NCI-H226 (cell line): Measurements from ENCODE around the gene NAB1.
"Not testable (repeated sequence)": the region's sequence is repeated elsewhere in the genome, so short reads cannot be mapped to it uniquely, and the experiment has no call there.

Experiments used
- DNase-seq: peaks from one replicate; pipeline ENCODE4 v3.0.0-alpha.2; 2015

The NAB1 gene, protein sequence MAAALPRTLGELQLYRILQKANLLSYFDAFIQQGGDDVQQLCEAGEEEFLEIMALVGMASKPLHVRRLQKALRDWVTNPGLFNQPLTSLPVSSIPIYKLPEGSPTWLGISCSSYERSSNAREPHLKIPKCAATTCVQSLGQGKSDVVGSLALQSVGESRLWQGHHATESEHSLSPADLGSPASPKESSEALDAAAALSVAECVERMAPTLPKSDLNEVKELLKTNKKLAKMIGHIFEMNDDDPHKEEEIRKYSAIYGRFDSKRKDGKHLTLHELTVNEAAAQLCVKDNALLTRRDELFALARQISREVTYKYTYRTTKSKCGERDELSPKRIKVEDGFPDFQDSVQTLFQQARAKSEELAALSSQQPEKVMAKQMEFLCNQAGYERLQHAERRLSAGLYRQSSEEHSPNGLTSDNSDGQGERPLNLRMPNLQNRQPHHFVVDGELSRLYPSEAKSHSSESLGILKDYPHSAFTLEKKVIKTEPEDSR

DNA sequence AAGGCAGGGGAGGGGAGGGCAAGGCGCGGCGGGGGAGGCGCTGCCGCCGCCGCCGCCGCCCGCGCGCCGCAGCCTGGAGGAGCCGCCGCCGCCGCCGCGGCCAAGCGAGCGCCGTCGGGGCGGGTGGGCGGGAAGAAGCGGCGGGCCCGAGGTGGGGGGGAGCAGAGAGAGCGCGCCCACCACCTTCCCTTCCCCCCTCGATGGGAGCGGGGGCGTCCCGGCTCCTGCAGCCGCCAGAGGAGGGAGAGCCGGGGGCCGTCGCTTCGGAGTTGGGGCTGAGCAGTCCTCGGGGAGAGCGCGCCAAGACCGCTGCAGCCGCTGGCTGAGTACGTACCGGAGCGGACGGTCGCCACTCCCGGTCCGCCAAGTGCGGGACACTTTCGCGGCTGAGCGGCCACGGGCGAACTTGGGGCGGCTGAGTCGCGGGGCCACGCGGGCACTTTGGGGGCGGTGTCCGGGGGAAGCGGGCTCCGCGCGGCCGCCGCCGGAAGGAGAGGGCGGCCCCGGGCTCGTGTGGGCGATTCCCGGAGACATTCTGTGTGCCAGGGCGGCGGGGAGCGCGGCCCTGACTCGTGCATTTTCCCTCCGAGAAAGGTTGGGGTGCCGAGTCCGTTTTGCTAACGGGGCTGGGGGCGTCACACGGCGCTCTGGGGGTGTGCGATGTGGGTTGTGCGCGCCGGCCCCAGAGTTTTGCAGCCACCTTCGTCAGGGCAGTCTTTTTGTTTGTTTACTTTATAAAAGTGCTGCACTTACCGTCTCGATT lies at the start of gene NAB1:
TSS of gene NAB1 (plus strand) at position 49 of the 763 bp plus-strand sequence. CDS start 10,094 bp downstream, outside the sequence.
- no peak for DNase-seq

DNA sequence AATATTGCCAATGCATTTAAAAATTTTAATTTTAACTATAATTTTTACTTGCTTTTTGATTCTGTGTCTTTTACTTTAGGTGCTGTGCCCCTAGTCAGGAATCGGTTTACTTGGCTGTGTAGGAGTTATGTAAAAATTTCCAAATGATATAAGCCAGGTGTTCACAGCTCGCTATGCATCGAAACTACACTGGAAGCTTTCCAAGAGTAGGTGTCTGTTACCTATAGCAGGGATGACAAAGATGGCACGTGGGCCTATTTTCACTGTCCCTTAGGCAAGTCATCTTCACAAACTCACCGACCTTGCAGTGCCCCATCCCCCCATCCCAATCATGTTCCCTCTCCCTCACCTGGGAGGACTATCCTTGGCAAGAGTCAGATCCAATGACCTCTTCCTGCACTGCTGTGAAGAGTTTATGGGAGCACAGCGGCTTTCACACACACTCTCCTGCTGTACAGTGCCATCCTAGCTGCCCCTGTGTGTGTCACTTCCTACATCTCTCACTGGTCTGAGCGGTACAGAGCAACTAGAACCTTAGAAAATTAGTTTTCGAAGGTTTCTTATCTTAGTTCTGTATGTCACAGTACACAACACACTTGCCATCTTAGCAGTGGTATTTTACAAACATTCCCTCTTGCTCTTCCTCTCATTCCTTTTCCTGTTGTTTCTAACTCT lies 49.2 kb upstream of the NAB1 start:
- DNase-seq: no peak

DNA sequence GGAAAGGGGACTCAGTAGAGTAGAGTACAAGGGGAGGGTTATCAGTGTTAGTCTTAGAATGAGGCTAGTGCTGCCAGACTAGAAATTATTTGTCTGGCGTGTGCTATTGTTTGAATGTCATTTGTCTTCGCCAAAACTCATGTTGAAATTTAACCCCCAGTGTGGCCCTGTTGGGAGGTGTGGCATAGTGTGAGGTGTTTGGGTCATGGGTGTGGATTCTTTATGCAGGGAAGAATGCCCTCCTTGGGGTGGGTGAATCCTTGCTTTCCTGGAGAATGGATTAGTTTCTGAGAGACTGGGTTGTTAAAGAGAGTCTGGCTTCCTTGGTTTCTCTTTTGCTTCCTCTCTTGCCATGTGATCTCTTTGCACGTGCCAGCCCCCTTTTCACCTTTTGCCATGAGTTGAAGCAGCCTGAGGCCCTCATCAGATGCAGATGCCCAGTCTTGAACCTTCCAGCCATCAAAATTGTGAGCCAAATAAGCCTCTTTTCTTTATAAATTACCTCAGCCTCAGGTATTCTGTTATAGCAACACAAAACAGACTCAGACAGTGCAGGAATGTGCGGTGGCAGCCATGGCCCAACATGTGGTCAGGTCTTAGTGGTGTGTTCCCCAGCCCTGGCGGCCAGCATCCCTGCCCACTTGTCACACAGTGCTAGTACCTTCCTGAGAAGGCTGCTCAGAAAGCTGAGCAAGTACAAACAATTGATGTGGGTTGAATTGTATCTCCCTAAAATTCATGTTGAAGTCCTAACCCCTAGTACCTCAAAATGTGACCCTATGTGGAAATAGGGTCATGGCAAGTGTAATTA lies 48.4 kb upstream of the NAB1 start:
- DNase-seq: peak; percentile 12

DNA sequence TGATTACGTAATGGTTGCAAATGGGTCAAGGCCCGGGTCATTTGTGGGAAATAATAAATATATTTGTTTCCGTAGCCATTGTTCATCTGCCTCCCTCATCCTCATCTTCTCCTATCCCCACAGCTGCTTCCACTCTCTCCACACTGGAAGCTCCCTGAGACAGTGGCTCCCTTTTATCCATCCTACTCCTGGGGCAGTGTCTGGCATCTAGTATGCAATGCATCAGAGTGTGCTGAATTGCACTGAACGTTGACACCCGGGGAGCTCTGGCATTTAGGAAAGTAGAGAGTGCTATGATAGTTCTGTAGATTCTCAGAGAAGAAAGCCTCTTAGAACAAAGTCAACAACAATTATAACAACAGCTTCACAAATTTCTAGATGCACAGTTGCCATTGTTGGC lies 45.5 kb upstream of the NAB1 start:
- no peak for DNase-seq

DNA sequence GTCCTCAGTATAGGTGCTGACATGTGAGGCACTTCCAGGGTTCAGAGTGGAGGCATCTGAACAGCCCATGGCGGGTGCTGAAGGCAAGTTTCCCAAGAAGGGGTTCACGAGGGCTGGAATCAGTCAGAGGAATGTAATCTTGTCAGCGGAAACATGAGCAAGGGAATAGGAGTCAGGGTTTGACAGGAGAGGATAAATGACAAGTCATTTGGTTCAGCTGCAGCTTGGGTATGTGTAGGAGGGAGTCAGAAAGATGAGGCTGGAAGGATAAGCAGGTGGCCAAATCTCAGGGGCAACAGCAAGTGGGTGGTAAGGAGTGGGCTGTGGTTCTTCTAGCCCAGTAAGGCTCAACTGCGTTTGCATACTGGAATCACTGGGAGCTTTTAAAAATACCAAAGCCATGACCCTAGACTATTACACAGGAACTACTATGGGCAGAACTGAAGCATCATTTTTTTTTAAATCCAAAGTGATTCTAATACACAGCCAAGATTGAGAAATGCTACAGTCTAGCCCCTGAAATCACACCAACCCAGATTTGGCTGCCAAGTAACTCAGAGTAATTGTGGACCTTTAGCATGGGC lies 41.8 kb upstream of the NAB1 start:
- peak; percentile 100 for DNase-seq

DNA sequence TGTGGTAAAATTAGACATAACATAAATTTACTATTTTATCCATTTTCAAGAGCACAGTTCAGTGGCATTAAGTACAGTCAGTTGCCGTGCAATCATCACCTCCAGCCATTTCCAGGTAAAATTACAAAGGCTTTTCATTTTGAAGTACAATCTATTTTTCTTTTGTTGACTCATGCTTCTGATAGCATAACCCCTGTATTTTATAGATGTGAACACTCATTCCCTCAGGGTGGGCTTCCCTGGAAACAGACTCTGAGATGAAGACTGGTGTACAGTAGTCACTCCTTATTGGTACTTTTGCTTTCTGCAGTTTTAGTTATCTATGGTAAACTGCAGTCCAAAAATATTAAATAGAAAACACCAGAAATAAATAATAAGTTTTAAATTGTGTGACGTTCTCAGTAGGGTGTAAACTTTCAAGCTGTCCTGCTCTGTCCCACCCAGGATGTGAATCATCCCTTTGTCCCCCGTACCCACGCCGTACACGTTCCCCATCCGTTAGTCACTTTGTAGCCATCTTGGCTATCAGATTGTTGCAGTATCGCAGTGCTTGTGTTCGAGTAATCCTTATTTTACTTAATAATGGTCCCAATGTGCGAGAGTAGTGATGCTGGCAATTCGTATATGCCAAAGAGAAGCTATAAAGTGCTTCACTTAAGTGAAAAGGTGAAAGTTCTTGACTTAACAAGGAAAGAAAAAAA lies 41.1 kb upstream of the NAB1 start:
- DNase-seq: peak; percentile 75

DNA sequence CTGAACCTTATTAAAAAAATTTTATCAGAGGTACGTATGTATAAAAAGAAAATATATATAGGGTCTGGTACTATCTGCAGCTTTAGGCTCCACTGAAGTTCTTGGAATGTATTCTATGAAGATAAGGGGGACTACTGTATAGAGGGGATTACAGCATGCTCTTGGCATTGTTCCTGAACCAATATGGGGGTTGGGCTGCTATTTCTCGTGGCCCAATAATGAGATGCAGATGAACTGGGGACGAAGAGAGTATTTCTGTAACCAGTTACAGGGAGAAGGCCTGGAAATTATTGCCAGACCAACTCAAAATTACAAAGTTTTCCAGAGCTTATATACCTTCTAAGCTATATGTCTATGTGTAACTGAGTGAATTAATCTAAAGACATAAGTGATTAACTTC lies 40.0 kb upstream of the NAB1 start:
- DNase-seq: not testable (repeated sequence)

DNA sequence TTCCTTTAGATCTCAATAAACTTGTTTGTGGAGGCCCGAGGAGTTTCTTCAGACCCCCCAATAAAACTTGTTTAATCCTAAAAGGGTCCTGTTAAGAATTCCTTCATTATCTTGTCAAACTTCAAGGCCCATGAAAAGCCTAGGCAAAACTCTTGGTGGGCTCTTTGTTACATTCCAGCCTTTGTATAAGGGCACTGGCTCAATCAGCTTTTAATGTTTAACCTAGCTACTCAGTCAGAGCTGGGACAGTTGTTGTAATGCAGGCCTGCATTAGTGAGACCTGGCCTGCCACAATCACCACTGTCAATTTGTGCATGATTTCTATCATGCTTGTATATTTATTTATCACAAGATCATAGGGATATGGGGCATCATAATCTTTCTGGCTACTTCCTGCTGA lies 39.5 kb upstream of the NAB1 start:
- not testable (repeated sequence) for DNase-seq

DNA sequence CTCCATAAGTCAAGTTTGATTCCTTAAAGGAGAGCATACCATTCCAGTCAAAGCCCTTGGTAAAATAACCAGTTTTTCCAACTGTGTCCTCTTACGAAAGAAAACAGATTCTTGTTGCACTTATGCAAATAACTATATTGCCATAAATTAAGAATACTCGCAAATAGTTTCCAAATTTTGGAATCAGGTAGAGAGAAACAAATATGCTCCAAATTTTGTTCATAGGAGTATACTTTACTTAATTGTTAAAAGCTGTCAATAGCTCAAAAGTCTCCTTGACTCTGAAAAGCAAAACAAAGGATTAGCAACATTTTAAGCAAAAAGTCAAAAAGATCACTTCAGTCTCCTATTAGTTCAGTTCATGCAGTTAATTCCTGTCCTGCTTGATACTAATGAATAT lies 38.4 kb upstream of the NAB1 start:
- not testable (repeated sequence) for DNase-seq

DNA sequence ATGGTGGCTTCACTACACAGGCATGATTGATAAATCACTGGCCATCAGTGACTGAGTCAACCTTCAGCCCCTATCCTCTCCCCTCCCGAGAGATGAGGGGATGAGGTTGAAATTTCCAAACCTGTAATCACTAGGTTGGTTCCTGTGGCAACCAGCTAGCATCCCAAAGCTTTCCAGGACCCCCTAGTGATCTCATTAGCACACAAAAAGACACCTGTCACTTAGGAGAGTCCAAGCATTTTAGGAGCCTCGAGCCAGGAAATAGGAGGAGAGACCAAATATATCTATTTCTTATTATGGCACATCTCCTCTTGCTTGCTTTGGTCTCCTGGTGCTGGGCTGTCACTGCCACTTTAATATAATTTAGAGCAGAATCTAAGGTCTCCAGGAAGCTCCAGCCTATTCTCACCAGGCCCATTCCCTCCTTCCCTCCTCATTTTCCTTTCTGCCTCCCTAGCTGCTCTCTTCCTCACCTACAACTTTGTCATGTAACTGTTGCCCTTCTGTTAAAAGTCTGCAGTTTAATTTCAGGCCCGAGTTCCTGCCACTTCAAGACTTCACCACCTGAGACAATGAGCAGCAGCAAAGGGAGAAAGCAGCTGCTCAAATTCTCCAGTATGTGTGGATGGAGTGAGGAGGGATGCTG lies 33.2 kb upstream of the NAB1 start:
- DNase-seq: no peak

DNA sequence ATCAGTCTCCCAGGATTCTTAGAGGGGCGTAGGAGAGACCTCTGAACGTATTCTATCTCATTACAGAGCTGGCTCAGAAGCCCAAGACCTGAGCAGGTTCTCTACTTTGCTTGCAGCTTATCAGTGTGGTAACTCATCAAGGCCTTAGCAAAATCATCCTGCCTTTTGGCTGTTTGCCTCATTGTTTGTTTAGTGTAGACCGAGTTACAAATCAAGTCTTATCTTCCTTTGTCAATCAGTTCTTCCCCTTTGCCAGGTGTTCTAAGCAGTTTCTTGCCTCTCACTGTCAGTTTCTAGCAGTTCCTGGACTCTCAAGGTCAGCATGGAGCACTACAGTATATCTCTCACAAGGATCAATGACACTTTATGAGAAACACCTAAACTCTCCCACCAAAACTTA lies 30.9 kb upstream of the NAB1 start:
- no peak for DNase-seq

DNA sequence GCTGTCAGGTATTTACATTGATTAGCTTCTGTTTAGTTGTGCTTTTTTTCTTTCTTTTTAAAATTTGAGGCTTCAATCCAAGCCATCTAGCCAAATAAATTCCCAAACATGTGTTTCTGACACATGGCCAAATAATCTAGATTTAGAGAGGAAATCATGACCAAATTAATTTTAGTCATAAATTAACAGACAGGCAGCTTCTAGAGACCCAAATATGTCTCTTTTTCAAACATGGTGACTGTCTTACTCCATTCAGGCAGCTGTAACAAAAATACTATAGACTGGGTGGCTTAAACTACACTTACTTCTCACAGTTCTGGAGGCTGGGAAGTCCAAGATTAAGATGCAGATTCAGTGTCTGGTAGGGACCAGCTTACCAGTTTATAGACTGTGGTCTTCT lies 23.2 kb upstream of the NAB1 start:
- no peak for DNase-seq

DNA sequence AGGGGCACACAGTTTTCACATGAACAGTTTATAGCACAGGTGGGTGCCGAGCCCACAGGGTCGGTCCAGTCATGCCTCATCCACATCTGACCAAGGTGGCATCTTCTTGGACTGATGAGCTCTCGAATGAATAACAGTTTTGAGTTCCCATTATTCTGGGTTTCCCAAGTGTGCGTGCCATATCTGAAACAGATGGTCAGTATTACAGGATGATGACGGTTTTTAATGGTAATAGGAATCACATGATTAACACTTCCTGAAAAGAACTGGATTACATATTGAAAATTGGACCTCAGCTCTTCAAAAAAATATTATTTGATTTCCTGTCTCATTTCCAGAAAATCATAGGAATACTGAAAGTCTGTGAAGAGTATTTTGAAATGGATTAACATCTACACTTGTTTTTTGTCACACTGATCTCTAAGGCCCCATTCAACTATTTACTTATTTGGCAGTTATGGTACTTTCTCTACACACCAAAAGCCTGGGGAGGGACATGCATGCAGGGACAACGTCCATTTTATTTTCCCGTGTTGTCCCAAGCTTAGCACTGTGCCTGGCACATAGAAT lies 22.2 kb upstream of the NAB1 start:
- no peak for DNase-seq

DNA sequence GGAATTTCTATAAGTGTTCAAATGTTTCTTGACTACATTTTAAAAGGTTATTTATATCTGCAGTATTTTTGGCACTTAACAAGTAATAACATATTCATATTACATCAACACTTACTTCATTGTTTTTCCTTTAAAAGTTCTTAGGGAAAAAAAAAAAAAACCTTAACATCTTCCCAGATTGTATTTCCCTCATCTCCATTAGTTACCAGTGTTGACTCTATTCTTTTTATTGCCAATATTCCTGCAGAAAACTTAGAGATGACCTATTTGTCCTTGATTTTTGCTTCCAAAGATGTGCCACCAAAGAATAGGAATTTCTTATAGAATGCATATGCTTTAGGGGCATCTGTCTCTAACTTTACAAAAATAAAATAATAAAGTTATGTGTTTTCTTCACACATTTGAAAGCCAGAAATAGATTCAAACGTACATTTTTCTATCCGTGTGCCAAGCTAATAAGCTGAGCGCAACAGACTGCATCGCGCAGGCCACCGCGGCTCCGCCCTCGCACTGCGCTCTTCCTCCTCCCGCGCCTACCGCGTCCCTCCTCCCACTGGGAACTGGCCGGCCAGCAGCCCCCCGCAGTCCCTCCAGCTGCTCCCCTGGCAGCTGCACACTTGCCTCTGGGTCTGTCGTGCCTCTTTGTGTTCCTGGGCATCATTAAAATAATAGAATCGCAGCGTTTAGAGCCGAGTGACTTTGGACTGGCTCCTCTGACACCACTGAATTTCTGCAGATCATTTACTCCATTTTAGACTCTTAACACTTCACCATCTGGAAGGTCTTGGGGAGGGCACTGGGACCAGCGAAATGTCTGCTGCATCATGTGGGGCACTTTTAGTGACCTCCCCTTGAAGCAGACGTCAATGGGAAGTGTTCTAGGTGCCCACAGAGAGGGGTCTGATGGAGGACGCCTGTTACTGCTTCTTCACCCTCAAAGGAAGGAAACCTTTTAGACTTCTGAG lies 21.2 kb upstream of the NAB1 start:
- no peak for DNase-seq

DNA sequence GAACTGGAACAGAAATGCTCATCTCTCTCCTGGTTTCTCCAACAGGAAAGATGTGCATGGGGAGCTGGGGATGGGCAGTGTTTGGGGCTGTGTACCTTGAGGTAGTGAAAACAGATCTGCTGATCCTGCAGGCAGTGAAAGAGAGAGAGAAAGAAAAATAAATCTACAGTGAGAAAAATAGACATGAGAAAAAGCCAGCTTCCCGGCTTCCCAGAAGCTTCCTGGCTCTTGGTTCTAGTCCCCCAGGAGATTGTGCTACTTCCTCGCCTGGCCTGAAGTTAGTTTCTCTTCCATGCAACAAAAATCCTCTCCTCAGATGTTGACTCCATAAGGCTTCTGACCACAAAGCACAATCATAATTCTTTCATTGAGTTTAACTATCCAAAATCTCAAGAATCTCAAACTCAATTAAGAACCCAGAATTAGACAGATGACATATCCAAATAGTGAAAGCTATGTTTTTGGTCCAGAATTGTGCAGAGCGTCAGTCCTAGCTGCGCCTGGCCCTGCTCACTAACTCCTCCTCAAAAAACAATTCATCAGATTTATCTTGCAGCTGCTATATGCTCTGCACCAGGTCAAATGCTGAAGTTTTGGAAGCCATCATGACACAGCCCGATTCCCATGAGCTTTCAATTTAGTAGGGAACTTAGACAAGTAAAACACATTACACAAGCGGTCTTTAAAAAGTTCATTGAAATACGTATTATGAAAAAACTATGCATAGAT lies 20.1 kb upstream of the NAB1 start:
- DNase-seq: no peak

DNA sequence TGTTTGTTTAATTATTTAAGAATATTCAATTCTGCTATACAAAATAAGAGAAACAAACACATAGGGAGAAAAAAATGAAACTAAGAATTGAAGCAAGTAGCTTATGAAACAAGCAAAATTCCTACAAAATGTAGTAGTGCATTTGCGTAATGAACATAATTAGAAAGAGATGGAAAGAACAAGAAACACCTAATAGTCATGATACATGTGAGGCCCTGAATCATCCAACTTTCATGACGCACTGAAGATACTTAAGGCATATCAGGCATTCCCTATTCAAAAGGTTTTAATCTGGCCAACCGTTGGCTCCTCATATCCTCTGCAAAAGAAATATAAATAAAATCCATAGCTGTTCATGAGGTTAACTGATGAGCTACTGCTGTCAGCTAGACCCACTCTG lies 14.5 kb upstream of the NAB1 start:
- no peak for DNase-seq

DNA sequence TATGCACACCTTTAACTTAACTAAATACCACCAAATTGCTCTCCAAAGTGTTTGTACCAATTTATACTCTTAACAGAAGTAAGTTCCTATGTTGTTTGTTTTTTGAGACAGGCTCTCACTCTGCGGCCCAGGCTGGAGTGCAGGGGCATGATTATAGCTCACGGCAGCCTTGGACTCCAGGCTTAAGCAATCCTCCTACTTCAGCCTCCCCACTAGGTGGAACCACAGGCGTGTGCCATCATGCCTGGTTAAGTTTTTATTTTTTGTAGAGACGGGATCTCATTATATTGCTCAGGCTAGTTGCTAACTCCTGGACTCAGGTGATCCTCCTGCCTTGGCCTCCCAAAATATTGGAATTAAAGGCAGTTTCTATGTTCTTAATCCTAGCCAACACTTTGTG lies 13.1 kb upstream of the NAB1 start:
- DNase-seq: peak; percentile 38

DNA sequence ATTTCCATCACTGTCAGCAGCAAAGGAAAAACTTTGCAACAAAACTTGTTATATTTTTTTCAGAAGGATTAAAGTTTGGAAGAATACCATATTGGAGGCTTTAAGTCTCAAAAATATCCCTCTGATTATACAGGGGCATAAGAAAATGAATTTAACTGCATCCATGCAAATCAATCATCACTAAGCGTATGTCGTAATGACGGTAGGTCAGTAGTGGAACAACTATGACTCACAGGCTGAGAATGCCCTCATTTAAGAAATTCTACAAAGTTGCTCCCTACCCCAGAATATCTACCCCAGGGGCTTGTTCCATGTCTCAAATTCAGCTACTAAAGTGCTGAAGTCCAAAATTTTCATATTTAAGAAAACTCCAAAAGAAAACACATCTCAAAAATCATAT lies 12.5 kb upstream of the NAB1 start:
- peak; percentile 72 for DNase-seq

DNA sequence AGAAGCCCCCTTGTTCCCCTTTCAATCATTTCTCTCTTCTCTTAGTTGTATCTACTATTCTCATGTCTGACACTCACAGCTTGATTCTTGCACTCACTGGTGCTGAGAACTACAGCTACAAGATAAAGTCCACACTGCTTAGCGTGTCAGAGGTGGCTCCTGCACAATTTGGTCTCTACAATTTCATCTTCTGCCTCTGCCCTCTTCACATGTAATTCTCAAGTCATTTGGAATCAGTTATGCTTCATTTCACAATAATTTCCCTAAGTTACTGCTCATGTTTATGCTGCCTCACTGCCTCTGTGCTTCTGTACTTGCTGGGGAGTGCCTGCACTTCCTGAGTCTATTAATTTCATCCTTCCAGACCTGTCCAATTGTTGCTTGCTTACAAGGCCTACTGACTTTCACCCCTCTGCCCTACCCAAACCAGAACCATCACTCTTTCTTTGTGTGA lies 11.6 kb upstream of the NAB1 start:
- peak; percentile 68 for DNase-seq
